GM19438 (cell line): ENCODE measurements around the gene EFCAB8.
A peak's percentile ranks its signal among the peaks of the same experiment; 100 is the strongest.
"Not testable (repeated sequence)": the region's sequence is repeated elsewhere in the genome, so short reads cannot be mapped to it uniquely, and the experiment has no call there.

Experiments used
- ATAC-seq: cut with Tn5 transposase; IDR thresholded peaks from one replicate; pipeline ENCODE4 v1.9.1; 2021; ENCODE audit warnings: low read depth; ENCODE audit not compliant: unreplicated experiment

EFCAB8 gene

DNA sequence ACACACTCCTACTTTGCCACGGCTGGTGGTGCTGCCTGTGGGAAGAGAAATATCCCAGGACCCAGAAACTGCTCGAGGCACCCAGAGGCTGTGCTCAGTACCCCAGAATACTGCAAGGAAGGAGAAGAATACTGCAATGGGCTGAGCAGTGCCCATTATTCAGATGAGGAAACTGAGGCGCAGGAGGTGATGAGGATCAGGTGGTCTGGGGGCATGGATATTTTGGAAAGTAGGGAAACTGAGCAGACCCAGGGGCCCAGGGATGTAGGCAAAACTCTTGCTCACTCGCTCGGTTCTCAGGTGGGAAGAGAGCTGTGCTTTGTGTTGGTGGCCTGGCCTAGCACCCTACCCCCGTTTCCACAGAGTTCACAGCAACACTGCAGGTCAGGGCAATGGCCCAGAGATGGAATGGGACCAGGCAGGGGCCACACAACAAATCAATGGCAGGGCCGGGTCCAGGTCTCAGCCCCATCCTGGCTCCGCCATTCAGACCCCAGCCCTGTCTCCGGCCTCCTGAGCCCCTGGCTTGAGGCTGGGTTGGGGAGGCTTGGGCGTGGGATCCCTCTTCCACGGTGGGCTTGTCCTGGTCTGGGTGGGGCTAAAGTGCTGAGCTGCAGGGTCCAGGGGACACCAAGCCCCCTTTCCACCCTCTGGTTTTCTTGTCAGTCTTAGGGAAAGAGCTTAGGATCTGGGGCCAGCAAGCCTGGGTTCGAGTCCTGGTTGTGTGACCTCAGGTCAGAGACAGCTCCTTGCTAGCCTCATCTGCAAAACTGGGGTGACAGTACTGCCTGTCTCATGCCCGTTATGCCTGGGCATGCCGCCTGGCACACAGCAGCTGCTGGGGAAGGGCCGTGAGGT lies 111.6 kb downstream of the EFCAB8 start:
- no peak for ATAC-seq

DNA sequence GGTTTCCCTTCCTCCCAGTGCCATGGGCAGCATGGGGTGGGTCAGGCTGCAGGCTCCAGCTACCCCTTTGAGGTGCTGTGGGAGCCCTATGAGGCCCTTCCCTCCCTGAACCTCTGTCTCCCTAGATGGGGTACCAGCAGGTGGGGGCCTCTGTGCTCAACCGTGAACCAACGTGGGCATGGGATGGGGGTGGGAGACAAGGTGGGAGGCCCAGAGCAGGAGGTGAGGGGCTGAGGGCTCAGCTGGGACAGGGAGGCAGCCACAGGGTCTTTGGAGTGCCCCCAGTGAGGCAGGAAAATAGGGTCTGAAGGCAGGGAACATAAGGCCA lies 112.2 kb downstream of the EFCAB8 start:
- ATAC-seq = no peak

DNA sequence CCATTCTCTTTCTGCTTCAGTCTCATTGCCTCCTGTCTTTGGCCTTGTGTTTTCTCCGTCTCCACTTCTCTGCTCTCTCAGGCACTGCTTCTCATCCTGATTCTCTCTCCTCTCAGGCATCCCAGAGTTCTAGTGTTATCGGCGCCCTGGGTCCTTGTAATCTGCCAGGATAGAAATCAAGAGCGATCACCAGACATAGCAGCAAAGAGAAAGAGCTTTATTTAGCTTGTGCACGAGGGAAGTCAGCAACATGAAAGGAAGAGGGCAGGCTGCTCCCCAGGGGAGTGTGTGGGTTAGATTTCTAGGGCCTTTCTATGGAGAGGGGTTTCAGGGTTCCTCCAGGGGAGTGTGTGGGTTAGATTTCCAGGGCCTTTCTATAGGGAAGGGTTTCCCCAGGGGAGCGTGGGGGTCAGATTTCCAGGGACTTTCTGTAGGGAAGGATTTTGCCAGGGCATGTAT lies 113.0 kb downstream of the EFCAB8 start:
- peak; percentile 39 for ATAC-seq

DNA sequence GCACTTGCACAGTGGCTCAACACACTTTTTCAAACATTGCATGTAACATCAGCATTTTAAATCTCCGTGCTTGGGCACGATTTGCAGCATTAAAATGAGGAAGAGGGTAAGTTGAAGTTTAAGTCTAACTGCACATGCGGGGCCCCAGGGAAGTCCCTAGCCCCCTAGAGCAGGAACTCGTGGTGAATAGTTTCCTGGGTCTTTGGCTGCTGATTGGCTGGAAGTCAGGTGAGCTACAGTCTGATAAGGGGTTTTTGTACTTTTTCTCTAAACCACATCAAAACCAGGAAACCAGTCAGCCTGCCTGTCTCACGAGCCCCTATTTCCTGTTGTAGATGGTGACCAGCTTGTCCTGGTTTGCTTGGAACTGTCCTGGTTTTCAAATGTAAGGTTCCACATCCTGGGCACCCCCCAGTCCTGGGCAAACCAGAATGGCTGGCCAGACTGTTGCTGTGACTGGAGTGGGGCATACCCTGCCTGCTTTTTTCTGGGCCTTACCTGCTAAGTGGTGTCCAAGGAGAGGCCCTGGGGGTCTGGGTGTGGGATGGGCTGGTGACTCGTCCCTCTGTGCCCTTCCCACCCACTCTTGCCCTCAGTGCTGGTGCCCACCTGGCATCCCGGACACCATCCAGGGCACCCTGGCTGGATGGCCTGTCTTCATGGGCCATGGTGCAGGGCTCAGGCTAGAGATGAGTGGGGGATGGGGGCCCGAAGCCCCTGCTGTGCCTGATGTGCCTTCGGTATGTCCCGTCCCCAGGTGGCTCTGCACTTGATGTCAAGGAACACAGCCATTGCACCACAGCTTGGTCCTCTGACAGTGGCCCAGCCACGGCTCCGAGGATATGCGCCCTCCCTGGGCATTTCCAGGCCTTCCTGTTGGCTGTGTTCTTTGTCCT lies 113.7 kb downstream of the EFCAB8 start:
- peak; percentile 88 for ATAC-seq

DNA sequence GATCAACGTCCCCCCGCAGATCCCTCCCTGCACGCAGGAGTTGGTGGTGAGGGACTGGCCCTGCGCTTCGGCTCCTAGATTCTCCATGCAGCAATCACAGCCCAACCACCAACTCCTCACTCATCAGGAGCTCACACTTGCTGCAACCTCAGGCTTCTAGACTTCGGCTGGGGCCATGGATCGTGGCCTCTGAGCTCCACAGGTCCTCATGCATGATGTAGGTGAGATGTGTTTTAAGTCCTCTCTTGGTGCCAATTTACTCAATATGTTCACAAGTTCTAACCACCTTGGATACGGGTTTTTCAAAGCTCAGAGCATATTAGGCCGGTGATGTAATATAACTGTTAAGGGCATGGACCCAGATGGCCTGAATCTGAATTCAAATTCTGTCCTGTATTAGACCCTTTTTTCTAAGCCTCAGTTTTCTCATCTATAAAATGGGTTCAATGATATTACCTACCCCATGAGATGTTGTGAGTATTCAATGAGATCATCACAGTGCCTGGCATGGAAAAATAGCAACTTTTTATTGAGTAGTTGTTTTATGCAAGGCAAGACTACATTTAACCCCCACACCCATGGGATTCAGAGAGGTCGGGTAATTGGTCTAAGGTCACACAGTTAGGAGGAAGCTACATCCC lies 114.5 kb downstream of the EFCAB8 start:
- no peak for ATAC-seq

DNA sequence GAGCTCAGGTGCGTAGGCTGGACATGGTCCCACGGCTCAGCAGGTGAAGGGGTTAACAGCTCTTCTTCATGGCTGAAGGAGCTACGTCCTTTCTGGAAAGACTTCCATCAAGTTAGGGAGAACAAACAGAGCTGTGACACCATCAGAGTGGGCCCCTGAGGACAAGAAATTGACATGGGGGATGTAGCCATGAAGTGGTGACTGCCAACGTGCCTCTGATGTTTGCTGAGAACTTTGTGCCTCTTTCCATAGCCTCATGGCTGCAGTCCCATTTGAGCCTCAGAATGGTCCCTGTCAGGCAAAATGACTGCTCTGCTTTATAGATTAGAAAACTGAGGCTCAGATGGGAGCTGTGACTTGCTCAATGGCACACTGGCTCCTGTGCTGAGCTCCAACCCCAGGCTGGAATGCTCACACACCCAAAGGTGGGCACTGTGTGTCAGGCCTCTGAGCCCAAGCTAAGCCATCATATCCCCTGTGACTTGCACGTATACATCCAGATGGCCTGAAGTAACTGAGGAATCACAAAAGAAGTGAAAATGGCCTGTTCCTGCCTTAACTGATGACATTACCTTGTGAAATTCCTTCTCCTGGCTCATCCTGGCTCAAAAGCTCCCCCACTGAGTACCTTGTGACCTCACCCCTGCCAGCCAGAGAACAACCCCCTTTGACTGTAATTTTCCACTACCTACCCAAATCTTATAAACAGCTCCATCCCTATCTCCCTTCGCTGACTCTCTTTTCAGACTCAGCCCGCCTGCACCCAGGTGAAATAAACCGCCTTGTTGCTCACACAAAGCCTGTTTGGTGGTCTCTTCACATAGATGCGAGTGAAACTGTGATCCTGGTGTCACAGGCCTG lies 115.7 kb downstream of the EFCAB8 start:
- not testable (repeated sequence) for ATAC-seq

DNA sequence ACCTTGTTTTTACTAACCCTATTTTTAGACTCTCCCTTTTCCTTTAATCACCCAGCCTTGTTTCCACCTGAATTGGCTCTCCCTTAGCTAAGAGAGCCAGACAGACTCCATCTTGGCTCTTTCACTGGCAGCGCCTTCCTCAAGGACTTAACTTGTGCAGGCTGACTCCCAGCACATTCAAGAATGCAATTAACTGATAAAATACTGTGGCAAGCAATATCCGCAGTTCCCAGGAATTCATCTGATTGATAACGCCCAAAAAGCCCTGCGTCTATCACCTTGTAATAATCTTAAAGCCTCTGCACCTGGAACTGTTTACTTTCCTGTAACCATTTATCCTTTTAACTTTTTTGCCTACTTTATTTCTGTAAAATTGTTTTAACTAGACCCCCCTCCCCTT lies 116.4 kb downstream of the EFCAB8 start:
- not testable (repeated sequence) for ATAC-seq

DNA sequence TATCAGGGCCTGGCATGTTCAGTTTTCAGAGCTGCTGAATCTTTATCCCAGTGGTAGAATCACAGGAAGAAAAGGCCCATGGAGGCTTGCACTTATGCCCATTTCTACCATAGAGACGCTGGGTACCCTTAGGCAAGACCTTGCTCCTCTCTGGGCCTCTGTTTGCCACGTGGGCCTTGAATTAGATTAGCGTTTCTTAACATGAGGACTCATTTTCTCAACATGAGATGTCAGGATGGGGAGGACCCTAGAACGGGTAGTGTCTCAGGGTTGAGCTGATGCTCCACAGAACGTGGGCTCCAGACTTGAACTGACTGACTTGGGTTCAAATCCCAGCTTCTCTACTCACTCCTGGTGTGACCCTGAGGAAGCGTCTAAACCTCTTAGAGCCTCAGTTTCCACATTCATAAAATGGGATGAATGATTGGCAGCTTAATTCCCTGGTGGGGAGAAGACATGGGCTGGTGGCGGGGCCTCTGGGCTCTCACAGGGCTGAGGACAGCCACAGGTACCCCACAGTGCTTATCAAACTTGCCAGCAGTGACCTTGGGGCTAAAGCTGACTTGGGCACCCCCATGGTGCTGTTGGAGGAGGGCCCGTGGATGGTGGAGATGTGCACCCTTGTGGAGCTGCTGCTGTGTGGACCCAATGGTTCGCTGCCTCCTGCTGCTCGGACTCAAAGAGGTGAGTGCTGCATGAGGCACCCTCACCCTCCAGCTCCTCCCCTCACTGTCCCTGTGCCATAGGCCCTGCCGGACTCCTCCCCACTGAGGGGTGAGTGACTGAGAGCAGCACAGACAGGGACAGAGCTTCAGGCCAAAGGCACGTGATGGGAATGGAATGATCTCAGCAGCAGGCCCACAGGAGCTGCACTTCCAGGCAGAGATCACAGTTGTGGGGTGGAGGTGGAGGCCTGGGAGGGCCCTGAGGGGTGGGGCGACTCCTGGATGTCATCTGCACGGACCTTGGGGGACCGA lies 117.3 kb downstream of the EFCAB8 start:
- ATAC-seq = no peak

DNA sequence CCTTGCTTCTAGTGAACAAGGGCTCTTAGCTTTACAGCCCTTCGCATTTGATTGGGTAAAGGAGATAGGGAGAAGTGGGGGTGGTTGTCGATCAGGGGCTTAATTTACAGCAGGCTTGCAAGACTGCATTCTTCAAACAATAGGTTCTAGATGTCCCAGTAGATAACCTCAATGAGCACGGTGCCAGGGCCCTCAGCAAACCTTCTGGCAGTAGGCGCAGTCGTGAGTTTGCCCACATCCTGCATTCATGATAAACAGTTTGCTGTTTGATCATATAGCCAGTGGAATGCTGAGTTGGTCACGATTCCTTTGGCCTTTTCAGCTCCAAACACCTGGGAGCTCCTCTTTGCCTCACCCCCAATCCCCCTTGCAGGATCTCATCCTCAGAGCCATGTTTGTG lies 118.0 kb downstream of the EFCAB8 start:
- ATAC-seq = no peak

DNA sequence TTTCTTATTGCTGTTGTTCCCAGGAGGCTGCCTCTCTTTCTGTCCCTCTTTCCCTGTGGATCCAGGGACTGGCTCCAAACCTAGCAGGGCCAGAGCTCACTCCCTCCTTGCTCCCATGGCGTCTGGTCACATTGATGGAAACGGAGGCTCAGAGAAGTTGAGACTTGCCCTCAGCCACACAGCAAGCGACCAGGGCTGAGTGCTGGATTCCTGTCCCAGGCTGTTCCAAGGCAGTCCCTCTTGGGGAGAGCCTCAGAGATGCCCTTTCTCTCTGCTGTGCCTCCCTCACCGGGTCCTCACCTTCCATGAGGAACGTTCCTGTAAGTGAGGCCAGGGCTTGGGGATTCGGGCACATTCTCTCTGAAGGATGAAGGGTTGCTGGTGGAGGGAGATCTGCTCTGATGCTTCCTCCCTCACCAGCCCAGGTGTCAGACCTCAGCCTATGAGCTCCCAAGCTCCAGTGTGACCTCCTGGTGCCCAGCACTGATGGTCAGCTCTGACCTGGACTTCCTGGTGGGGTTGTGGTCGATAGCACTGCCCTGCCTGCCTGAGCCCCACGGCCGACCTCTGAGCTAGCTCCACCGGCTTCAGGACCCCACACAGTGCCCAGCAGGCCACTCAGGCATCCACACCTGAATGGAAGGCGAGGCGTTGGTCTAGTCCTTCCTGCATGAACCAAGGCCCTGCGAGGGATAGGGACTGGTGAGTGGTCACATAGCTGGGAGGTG lies 118.7 kb downstream of the EFCAB8 start:
- ATAC-seq = no peak

DNA sequence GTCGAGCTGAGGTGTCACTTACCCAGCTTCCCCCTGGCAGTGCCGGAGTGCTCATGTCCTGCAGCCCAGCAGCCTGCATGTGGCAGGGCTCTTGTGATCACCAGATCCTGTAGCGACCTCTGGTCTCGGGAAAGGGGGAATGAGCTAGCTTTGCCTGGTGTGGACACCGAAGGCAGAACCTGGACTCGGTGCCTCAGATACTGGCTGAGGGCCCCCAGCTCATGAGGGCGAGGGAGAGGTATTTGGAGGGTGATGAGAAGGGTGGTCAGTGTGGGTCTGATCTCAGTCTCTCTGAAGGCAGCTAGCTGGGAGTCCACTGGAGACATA lies 119.2 kb downstream of the EFCAB8 start:
- no peak for ATAC-seq

DNA sequence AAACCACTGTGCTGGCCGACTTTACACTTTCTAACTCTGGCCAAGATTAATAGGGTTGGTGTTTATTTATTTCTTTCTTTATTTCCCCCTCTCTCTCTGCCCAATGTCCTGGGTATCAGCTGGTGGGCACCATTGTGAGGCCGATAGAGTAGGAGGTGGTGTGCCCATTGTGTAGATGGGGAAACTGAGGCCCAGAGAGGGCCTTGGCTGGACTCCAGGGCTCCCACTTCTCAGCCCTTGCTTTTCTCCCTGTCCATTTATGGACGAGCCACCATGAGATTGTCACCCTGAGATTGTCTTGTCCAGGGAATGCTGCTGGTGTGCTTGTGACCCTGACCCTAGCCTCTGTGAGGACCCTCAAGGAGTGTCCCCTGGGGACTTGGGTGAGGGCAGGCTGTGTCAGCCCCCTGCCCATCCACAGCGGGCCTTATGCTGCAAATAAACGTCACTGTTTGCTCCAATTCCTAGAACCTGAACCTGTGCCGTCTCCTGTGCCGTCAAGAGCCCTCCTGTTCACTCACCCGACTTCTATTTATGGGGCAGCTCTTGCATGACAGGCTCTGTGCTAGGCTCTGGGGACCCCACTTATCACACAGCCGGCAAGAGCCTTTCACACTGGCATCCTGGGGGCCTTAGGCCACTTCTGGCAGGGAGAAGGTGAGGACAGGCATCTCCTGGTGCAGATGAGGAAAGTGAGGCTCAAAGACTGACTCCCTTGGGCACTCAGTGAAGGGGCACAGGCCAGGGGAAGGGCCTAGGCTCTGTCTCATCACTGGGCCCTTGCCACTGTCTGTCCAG lies 120.7 kb downstream of the EFCAB8 start:
- no peak for ATAC-seq

DNA sequence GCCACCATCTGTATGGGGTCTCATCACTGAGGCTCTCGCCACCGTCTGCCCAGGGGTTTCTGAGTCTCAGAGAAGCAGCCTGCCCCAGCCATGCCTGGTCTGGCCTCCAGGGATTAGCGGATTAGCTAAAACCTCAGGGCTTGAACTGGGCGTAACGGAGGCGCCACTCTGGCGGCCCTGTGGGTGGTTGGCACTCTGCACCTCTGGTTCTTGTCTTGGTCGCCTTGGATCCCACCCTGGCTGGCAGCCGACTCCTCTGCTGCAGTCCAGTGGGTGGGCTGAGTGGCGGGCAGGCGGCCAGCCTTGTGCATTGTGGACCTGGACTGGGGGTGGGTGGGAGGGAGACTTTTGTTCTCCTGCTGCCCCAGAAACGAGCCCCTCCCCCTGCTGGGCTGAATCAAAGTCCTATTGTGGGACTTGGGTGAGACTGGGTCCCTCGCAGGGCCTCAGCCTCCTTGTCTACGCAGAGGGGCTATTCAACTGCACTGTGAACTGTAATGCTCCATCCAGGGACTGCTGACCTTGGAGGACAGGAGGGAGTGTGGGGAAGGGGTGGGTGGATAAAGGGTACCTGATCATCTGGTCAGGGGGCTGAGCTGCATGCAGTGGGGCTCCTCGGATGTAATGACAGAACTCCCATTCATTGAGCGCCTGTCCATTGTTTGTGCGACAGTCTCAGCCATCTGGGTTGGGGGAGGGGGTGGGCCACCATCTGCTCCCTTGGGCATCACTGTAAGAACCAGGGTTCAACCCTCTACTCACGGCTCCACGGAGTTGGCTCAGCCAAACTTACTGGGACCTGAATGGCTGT lies 121.6 kb downstream of the EFCAB8 start:
- ATAC-seq = no peak

DNA sequence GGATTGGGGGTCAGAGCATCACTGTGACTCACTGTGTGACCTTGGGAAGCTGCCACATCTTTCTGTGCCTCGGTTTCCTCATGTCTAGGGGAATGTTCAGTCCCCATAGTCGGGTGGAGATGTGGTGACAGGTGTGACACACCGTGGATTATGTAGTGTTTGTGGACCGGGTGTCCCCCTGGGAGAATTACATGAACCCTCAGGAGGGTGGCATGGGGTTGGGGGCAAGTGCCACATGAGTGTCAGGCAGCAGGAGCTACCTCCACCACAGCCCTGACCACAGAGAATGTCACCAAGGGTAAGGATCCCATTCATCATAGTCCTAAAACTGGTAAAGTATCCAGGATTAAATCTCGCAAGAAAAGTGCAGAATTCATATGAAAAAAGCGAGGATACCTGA lies 122.3 kb downstream of the EFCAB8 start:
- no peak for ATAC-seq

DNA sequence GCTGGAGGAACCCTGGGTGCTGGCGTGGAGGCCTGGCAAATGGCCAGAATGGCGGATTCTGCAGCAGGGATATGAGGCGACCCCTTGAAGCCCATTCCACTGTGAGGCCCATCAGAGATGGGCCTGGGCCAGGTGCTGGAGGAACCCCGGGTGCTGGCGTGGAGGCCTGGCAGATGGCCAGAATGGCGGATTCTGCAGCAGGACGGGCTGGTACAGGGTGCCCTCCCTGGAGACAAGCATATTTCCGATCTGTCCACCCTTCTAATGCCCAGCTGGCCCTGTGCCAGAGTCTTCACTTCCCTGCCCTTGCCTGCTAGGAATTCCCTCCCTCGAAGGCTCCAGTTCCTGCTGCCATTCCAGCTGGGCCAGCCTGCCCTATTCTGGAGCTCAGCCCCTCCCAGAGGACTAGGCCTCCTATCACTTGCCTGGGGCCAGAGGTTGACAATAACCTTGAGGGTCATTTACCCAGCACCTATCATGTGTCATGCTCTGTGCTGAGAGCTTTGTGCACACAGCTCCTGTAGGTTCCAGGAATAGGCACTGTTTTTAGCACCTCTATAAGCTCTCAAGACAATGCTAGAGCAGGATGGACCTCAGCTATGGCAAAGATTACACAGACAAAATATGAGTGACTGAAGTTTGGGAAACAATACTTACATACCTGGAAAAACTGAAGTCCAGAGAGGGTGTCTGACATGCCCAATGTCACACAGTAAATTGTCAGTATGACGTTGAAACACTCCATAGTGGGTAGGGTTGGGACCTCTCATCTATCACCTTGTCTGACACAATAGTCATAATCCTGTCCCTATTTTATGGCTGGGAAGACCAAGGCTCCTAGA lies 124.1 kb downstream of the EFCAB8 start:
- ATAC-seq = no peak

DNA sequence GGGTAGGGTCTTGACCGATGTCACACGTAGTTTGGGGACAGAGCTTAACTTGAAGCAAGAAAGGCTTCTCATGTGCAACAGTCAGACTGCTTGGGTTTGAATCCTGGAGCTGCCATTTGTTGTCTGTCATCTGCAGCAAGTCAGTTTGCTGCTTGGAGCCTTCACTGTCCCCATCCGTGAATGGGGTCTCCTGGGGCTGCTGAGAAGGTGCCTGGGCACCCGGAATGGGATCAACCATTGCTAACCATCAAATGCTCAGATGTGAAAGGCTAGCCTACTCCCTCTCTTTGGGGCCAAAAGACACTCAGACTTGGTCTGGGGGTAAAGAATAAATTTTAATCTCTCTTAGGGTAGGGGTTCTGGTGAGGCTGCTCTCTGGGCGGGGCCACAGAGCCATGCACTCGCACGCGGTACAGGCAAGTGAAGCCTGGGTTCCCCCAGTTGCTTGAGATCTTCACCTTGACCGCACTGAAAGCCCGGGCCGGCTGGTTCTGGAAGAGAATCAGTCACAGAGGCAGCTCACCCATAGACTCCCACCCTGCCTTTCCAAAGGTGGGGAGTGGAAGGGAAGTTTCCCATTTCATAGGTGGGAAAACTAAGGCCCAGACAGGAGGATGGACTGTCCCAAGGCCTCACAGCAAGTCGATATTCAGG lies 124.9 kb downstream of the EFCAB8 start:
- no peak for ATAC-seq
